AG04449 (cell line): ENCODE results near the gene ETV3.

Experiments
- CTCF ChIA-PET: fragments of 350-600 bp; formaldehyde crosslinking; extraction: SDS; loops from one replicate; lab custom pipeline; 2021; ENCODE audit warnings: antibody characterized with exemption; lab: Yijun Ruan, JAX
- POLR2A ChIA-PET: fragments of 400-600, 350-600 bp; formaldehyde crosslinking; extraction: SDS; loops from one replicate; lab custom pipeline; 2020; ENCODE audit warnings: antibody characterized with exemption, inconsistent platforms; lab: Yijun Ruan, JAX
- DNase-seq: peaks from one replicate; pipeline ENCODE4 v3.0.0-alpha.2; 2010; ENCODE audit warnings: low read depth, low spot score
- H3K4me3 ChIP-seq: 2 replicates; pipeline ENCODE4 v1.5.1; 2011; ENCODE audit warnings: low read depth, mild to moderate bottlenecking, control low read depth, low read length
- CTCF ChIP-seq: IDR thresholded peaks from one replicate; pipeline ENCODE4 v1.5.1; 2011; ENCODE audit warnings: mild to moderate bottlenecking, moderate library complexity, low read length, control low read depth, inconsistent platforms; ENCODE audit not compliant: insufficient read depth; ENCODE audit errors: missing control alignments

The ETV3 gene

GRCh38 chr1:157150631-157151030 lies 12.4 kb upstream of the ETV3 start:
- DNase-seq, result no peak
- no peak for TF ChIP-seq CTCF
- POLR2A ChIA-PET, result no interaction called here
- CTCF ChIA-PET, result interaction anchor here (1.6 to 9.4 kb wide), 4 partner anchors 11 to 63 kb away, joined by 4 to 478 read pairs (median 11); no protein-coding TSS in a partner anchor
- H3K4me3 ChIP-seq, result no peak overlapping the region

- no peak for TF ChIP-seq CTCF
- no peak for DNase-seq
- CTCF ChIA-PET, result interaction anchor here (1.5 to 4.5 kb wide), 5 partner anchors 9 to 59 kb away, joined by 4 to 66 read pairs (median 13); no protein-coding TSS in a partner anchor
- H3K4me3 ChIP-seq, result no peak overlapping the region
- POLR2A ChIA-PET, result interaction anchor here (1.2 kb wide), 1 partner anchor 11 kb away, joined by 3 read pairs; no protein-coding TSS in a partner anchor
Observed at GRCh38 chr1:157147906-157148700, 9.9 kb upstream of the ETV3 start.

GRCh38 chr1:157147037-157147436 lies 8.8 kb upstream of the ETV3 start:
- DNase-seq, result no peak
- no peak for TF ChIP-seq CTCF
- no peak overlapping the region for H3K4me3 ChIP-seq
- ChIA-PET CTCF (interaction anchor here (0.6 to 4.5 kb wide), 4 partner anchors 8 to 845 kb away, joined by 3 to 66 read pairs (median 24); no protein-coding TSS in a partner anchor), POLR2A (no interaction called here)

- no peak for DNase-seq
- H3K4me3 ChIP-seq, result no peak overlapping the region
- CTCF ChIA-PET, result interaction anchor here (0.6 to 4.5 kb wide), 5 partner anchors 8 to 846 kb away, joined by 3 to 66 read pairs (median 4); no protein-coding TSS in a partner anchor
- TF ChIP-seq CTCF, result no peak
- POLR2A ChIA-PET, result no interaction called here
Observed at GRCh38 chr1:157146244-157146643, 8.0 kb upstream of the ETV3 start.

GRCh38 chr1:157145076-157145475 lies 6.9 kb upstream of the ETV3 start:
- POLR2A ChIA-PET, result no interaction called here
- DNase-seq, result no peak
- CTCF ChIA-PET, result interaction anchor here (1.5 to 4.5 kb wide), 2 partner anchors 9 to 12 kb away, joined by 4 to 66 read pairs; no protein-coding TSS in a partner anchor
- no peak for TF ChIP-seq CTCF
- H3K4me3 ChIP-seq, result no peak overlapping the region

- CTCF ChIA-PET, result interaction anchor here (6.2 kb wide), 1 partner anchor 11 kb away, joined by 117 read pairs; no protein-coding TSS in a partner anchor
- POLR2A ChIA-PET, result no interaction called here
- TF ChIP-seq CTCF, result no peak
- no peak overlapping the region for H3K4me3 ChIP-seq
- no peak for DNase-seq
Observed at GRCh38 chr1:157144509-157144908, 6.3 kb upstream of the ETV3 start.
